ENCODE data around the gene PSKH1. TPM values are rescaled to one million over a fixed set of nuclear protein-coding genes. Genes with fewer than 3 reads are reported as not detected.

The PSKH1 gene
- total RNA-seq, 1 experiment from 2014 or later: 2.3 TPM

DNA sequence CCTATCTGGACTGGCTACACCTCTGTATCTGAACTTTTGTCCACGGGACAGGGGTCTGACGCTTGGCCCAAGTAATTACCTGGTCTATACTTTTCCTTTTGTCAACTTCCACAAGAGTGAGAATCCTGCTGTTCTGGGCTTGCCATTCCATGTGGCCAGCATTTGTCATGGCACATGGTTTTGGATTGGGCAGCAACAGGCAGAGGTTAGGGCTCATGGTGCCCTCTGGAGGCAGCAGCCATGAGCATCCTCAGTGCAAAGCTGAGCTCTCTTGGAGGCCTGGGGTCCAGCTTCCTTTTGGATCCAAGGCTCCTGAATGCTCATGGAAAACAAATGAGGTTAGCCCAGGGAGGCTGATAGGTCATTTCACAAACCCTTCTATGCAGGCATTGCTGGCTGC lies 27.7 kb upstream of the PSKH1 start:
- DNase-seq (ENCODE audit: low read depth): peak; percentile 45

DNA sequence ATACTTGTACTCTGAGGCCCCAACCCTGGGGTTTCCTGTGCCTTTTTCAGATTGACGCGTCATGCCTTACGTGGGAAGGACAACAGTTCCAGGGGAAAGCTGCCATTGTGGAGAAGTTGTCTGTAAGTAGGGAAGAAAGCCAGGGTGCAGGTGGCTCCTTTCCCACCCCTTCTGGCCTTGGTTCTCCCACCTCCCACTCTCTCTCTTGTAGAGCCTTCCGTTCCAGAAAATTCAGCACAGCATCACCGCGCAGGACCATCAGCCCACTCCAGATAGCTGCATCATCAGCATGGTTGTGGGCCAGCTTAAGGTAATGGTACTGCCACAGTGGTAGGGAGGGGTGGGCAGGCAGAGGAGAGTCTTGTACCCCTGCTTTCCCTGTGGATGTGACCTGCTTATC lies 24.8 kb upstream of the PSKH1 start:
- DNase-seq (ENCODE audit: low read depth): no peak

DNA sequence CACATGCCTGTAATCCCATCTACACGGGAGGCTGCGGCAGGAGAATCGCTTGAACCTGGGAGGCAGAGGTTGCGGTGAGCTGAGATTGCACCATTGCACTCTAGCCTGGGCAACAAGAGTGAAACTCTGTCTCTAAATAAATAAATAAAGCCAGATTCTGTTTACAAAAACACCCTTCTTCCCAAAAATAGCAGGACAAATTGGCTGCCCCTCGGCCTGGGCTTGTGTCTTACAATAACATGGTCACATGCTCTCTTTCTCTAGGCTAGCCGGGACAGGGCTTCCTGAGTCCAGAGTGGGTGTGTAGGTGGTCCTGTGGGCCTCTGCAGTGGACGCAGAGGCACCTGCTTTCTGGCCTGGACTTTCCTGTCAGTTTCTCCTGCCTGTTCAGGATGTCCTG lies 23.4 kb upstream of the PSKH1 start:
- no peak for DNase-seq (ENCODE audit: low read depth)

DNA sequence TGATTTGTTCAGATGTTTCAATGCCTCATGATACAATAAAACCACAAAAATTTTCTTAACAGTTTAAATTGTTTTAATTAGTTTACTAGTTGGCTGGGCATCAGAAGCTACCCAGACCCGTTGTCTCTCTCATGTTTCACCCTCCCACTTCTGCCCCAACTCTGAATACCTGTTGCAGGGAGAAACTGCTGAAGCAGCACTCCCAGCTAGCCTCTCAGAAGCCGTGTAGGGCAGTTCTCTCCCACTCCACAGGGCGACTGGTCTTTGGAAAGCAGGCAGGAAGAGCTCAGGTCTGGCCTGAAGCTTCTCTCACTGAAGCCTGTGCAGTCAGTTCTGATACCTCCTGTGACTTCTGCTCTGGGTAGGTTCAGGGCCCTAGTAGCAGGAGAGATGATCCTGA lies 21.8 kb upstream of the PSKH1 start:
- no peak for DNase-seq (ENCODE audit: low read depth)

DNA sequence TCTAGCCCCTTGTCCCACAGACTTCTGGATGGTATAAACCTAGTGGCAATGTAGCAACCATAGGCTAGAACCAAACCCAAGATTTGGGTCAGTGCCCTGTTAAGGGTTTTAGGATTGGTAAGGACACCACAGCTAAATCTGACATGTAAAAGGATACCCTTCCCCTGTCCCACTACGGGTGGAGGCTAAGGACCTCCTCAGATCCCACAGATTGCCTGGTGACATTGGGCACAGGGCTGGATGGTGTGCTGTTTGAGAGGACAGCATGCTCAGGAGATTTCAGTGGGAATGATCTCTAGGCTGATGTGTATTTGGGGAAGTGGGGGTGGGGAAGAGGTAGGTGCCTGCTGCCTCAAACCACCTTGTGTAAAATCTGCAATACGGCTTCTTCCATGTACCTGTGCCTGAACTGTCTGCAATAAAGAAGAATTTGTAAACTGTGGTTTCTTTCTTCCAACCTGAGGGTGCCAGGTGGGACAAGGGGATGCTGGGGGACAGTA lies 20.9 kb upstream of the PSKH1 start:
- no peak for DNase-seq (ENCODE audit: low read depth)

DNA sequence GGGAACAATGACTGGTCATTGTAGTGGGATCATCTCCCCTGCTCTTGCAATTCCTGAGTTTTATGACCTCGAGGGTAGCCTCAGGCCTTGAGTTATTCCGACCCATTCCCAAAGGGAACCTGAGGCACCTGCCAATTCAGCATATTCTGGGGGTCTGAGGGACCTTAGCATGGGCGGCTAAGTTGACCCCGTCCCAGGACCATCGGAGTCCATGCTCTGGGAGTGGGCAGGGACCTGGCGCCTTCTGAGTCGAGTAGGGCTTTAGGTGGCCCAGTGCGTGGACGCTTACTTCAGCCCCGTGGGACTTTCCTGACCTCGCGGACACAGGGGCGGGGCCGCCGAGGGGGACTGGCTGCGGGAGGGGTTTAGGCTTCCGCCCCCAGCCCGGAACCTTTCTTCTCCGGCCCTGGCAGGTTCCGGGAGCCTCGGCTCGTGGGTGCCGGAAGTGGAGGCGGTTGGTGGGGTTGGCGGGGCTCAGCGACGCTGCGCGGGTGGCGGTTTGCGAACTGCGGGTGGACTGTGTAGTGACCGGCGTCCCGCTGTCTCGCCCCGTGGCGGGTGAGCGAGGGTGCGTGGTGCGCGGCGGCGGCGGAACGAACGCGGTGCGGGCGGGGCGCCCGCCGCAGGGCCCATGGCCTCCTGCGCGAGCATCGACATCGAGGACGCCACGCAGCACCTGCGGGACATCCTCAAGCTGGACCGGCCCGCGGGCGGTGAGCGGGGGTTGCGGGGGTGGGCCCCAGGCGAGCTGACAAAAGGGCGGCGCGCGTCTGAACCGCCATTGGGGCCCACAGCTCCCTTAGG lies 20.2 kb upstream of the PSKH1 start, which contains the start of gene EDC4:
TSS of gene EDC4 (plus strand) at position 422 of the 804 bp plus-strand sequence. CDS start at position 632, 210 bp downstream.
- DNase-seq (ENCODE audit: low read depth): peak; percentile 68

DNA sequence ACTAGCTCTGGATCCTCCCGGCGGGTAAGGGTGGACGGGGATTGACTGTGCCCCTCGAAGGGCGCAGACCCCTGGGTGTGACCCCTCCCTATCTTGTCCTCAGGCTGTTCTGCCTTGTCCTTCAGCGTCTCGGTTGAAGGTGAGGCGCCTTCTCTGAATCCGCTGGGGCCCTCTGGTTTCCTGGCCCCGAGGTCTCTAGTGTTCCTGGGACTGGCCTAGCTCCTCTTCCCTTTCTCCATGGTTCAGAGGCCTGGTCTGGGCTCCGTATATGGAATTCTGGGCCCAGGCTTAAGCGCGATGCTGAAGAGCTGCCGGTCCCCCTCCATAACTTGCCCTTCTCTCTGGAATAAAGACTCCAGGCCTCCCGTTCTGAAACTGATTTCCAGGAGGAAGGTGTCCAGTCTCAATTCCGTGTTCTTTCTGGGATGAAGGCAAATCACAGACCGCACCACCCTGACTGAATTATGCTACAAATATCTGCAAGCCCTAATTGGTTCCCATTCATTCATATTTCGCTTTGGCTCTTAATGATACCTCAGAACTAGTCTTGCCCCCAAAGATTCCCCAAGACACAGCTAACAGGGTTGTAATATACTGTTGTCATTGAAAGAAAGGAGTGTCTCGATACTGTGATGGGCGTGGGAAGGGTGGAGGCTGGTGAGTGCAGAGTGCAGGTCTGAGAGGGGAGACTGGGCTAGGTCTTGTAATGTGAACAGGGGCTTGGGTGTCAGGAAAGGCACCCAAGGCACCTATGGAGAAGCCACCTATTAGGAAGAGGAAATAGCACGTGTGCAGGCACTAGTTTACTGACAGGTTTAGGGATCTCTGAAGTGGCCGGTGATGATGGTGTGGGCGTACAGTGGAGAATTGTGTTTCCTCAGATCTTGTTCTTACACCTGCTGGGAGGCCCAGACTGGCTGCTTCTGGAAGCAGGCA lies 19.4 kb upstream of the PSKH1 start:
- no peak for DNase-seq (ENCODE audit: low read depth)

DNA sequence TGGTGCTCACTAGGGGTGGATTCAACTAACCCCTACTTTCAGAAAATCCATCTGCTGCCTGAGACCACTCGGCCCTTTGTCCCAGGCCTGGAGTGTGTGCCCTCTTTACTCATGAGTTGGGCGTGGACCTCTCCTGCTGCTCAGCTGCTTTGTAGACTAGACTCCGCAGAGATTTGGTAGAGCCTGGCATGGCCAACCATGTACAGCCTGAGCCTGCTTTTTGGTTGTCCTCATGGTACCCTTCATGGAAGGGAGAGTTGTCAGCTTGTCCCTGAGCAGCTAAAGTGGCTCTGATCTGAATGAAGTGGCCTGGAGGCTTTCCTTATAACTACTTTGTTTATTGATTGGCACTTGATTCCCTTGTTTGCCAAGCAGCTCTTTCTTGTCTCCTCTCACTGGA lies 18.7 kb upstream of the PSKH1 start:
- no peak for DNase-seq (ENCODE audit: low read depth)

DNA sequence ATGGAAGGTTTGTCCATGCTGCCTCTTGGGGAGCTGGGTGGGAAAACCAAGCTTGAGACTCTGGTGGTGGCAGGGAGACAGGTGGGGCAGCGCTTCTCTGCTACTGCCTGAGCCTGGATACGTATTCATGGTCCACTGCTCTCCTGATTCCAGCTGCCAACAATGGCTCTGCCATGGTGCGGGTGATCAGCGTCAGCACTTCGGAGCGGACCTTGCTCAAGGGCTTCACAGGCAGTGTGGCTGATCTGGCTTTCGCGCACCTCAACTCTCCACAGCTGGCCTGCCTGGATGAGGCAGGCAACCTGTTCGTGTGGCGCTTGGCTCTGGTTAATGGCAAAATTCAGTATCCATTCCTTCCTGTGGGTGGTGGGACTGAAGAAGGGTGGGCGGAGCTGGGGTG lies 16.0 kb upstream of the PSKH1 start:
- no peak for DNase-seq (ENCODE audit: low read depth)

DNA sequence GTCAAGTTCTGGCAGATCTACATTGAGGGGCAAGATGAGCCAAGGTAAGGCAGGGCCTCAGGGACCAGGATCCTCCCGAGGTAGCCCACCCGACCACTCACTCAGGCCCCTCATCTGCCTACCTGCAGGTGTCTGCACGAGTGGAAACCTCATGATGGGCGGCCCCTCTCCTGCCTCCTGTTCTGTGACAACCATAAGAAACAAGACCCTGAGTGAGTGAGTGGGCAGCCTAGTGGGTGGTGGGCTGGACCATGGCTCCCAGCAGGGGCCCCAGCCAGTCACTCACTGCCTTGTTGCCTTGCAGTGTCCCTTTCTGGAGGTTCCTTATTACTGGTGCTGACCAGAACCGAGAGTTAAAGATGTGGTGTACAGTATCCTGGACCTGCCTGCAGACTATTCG lies 14.8 kb upstream of the PSKH1 start:
- DNase-seq (ENCODE audit: low read depth): no peak

DNA sequence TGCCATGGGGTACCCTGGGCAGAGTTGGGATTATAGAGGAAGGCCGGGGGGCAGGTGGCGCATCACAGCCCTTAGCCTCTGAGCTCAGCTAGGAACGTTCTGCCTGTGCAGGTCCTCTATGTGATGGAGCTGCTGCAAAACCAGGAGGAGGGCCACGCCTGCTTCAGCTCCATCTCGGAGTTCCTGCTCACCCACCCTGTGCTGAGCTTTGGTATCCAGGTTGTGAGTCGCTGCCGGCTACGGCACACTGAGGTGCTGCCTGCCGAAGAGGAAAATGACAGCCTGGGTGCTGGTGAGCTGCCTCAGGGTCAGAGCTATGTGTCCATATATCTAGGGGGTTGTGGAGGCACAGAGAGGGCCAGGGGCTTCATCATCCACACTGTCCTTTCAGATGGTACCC lies 14.2 kb upstream of the PSKH1 start:
- DNase-seq (ENCODE audit: low read depth): no peak

DNA sequence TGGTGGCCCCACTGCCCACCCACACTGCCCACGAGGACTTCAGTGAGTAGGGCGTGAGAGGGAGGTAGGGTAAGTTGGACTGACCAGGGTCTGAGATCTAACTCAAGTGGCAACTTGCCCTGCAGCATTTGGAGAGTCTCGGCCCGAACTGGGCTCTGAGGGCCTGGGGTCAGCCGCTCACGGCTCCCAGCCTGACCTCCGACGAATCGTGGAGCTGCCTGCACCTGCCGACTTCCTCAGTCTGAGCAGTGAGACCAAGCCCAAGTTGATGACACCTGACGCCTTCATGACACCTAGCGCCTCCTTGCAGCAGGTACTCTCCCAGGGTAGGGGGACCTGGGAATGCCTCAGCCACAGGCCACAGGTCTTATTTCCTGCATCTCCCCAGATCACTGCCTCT lies 13.6 kb upstream of the PSKH1 start:
- no peak for DNase-seq (ENCODE audit: low read depth)

DNA sequence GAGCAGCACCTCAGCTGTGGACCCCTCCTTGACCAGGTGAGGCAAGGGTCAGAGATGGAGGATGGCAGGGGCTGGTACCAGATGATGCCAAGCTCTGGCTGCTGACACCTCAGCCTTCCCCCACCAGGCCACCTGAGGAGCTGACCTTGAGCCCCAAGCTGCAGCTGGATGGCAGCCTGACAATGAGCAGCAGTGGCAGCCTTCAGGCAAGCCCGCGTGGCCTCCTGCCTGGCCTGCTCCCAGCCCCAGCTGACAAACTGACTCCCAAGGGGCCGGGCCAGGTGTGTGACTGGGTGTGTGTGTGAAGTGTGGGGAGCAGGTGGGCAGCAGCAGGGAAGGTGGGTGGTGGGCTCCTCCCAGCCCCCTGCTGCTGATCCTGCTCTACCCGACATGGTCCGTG lies 13.1 kb upstream of the PSKH1 start:
- no peak for DNase-seq (ENCODE audit: low read depth)

DNA sequence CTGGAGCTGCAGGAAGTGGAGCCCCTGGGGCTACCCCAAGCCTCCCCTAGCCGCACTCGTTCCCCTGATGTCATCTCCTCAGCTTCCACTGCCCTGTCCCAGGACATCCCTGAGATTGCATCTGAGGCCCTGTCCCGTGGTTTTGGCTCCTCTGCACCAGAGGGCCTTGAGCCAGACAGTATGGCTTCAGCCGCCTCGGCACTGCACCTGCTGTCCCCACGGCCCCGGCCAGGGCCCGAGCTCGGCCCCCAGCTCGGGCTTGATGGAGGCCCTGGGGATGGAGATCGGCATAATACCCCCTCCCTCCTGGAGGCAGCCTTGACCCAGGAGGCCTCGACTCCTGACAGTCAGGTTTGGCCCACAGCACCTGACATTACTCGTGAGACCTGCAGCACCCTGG lies 12.5 kb upstream of the PSKH1 start:
- no peak for DNase-seq (ENCODE audit: low read depth)

DNA sequence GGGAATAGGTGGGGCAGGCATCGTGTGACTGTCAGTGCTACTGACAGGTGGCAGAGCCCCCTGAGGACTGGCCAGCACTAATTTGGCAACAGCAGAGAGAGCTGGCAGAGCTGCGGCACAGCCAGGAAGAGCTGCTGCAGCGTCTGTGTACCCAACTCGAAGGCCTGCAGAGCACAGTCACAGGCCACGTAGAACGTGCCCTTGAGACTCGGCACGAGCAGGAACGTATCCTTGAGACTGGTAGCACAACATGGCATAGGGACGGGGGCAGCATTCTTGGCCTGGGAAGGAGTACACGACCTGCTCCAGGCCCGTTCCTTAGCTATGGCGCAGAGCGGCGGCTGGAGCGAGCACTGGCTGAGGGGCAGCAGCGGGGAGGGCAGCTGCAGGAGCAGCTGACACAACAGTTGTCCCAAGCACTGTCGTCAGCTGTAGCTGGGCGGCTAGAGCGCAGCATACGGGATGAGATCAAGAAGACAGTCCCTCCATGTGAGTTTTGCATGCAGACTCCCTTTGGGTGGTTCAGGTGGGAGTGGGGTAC lies 11.4 kb upstream of the PSKH1 start:
- DNase-seq (ENCODE audit: low read depth): no peak

DNA sequence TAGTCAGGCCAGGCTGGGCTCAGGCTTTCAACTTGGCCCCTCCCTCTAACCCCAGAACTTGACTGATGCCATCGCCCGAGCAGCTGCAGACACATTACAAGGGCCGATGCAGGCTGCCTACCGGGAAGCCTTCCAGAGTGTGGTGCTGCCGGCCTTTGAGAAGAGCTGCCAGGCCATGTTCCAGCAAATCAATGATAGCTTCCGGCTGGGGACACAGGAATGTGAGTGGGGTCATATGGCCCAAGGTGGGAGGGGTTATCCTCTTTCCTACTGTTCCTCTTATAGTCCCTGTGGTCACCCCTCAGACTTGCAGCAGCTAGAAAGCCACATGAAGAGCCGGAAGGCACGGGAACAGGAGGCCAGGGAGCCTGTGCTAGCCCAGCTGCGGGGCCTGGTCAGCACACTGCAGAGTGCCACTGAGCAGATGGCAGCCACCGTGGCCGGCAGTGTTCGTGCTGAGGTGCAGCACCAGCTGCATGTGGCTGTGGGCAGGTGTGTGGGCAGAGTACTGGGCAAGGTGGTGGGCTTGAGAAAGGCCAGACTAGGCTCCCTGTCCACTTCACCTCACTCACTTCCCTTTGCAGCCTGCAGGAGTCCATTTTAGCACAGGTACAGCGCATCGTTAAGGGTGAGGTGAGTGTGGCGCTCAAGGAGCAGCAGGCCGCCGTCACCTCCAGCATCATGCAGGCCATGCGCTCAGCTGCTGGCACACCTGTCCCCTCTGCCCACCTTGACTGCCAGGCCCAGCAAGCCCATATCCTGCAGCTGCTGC lies 10.5 kb upstream of the PSKH1 start:
- no peak for DNase-seq (ENCODE audit: low read depth)

DNA sequence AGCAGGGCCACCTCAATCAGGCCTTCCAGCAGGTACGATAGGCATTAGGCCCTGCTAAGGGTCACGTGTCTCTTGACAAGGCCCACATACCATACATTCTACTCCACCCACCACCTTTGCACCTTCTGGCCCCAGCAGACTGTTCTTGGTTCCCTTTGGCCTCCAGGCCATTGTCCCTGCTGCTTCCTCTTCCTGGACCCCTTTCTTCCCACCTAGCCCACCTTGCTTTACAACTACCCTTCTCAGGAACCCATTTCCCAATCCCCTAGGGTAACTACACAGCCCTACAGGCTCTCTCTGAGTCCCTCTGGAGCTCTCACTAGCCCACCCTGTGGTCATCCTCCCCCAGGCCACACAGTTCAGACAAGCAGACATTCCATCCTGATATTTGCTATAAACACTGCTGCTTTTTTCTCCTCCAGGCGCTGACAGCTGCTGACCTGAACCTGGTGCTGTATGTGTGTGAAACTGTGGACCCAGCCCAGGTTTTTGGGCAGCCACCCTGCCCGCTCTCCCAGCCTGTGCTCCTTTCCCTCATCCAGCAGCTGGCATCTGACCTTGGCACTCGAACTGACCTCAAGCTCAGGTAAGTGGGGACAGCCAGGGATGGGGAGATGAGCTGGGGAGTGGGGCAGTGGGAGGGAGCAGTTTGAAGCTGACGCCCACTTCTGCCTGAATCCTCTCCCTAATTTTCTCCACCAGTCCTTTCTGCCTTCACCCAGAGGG lies 9.7 kb upstream of the PSKH1 start:
- DNase-seq (ENCODE audit: low read depth): no peak

DNA sequence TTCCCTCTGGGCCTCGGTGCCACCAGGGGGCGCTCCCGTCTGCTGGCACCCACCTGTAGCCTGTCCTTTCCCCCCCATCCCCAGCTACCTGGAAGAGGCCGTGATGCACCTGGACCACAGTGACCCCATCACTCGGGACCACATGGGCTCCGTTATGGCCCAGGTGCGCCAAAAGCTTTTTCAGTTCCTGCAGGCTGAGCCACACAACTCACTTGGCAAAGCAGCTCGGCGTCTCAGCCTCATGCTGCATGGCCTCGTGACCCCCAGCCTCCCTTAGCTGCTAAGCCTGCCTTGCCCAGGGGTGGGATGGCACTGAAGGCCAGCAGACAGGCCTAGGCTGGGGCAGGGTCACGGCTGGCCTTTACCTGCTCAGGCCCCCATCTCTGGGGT lies 9.2 kb upstream of the PSKH1 start:
- peak; percentile 50 for DNase-seq (ENCODE audit: low read depth)

DNA sequence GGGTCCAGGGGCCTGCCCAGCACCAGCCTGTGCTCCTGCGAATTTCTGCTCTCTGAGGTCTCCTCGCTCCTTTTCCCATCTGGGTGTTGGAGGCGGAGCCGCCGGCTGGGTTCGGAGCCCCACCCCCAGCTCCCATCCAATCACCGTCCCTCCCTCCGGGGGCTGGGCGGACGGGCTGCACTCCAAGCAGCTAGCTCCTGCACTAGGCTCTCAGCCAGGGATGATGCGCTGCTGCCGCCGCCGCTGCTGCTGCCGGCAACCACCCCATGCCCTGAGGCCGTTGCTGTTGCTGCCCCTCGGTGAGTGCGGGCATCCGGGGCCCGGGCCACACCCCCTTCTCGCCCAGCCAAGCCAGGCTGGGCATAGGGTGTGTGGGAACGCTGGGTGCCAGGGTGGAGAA lies 8.4 kb upstream of the PSKH1 start, which contains the start of gene NRN1L:
TSS of gene NRN1L (plus strand) at position 202 of the 400 bp plus-strand sequence. CDS start at position 221, 19 bp downstream.
- DNase-seq (ENCODE audit: low read depth): peak; percentile 87

DNA sequence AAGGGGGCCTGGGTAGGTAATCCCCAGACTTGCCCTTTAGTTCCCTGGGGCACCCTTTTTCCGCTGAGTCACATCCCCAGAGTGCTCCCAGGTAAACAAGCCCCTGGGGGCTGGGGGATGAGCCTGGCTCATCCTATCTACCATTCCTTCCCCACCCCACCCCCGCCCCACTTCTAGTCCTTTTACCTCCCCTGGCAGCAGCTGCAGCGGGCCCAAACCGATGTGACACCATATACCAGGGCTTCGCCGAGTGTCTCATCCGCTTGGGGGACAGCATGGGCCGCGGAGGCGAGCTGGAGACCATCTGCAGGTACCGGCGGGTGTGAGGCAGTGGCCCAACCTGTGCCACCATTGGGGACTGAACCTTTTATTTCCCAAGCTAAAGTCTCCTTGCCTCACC lies 7.5 kb upstream of the PSKH1 start:
- DNase-seq (ENCODE audit: low read depth): no peak

DNA sequence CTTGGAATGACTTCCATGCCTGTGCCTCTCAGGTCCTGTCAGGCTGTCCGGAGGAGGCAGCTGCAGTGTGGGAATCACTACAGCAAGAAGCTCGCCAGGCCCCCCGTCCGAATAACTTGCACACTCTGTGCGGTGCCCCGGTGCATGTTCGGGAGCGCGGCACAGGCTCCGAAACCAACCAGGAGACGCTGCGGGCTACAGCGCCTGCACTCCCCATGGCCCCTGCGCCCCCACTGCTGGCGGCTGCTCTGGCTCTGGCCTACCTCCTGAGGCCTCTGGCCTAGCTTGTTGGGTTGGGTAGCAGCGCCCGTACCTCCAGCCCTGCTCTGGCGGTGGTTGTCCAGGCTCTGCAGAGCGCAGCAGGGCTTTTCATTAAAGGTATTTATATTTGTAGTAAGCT lies 7.1 kb upstream of the PSKH1 start:
- no peak for DNase-seq (ENCODE audit: low read depth)
